Measurements from ENCODE around the gene KCNAB1.

- no peak for TF ChIP-seq EP300 (IDR thresholded peaks at IDR 0.05)
- TF ChIP-seq POLR2A (IDR thresholded peaks at IDR 0.05), result no peak
- TF ChIP-seq, protein P1, sequence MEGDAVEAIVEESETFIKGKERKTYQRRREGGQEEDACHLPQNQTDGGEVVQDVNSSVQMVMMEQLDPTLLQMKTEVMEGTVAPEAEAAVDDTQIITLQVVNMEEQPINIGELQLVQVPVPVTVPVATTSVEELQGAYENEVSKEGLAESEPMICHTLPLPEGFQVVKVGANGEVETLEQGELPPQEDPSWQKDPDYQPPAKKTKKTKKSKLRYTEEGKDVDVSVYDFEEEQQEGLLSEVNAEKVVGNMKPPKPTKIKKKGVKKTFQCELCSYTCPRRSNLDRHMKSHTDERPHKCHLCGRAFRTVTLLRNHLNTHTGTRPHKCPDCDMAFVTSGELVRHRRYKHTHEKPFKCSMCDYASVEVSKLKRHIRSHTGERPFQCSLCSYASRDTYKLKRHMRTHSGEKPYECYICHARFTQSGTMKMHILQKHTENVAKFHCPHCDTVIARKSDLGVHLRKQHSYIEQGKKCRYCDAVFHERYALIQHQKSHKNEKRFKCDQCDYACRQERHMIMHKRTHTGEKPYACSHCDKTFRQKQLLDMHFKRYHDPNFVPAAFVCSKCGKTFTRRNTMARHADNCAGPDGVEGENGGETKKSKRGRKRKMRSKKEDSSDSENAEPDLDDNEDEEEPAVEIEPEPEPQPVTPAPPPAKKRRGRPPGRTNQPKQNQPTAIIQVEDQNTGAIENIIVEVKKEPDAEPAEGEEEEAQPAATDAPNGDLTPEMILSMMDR (IDR thresholded peaks at IDR 0.05), result peak; percentile 78 to 83
Measured at GRCh38 chr3:156150434-156151066, 30.2 kb downstream of the KCNAB1 start.

Measured in suprapubic skin (tissue), 3 donors.